Measurements from ENCODE around the gene PDIA3. TPM values are rescaled to one million over a fixed set of nuclear protein-coding genes. Genes with fewer than 3 reads are reported as not detected.

Gene PDIA3
- total RNA-seq, 4 donors from 2014 or later: 99.0 to 143 (median 132) TPM

DNA sequence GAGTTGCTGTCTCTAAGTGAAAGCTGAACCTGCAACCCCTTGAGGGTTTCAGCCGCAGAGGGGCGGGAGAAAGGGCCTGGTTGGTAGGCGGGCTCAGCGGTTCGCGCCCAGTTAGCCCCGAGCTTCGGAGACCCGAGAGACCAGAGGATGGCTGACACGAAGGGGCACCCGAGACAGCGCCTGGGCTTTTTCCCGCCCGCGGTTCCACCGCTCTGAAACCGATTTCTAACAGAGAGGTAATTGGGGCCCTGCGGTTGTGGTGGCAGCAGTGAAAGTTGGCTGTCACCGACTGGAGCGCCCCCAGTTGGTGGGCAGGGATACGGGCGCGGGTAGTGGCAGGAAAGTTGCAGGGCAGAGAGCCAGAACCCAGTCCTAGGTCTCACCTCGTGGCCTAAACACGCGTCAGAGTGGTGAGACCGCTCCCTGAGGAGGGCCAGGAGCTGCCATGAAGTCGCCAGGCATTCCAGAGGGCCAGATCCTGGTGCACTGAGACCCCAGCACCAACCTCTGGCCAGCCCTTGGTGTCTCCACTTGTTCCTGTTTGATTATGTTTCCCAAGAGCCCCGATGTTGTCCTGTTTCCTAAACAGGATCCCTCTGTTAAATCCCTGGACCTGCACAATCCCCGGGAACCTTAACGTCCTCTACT is 31.2 kb downstream of the PDIA3 start:
- ATAC-seq (ENCODE audit: low FRiP score) (peak; percentile 90), DNase-seq (ENCODE audit: low spot score) (peak; percentile 59)
- TF ChIP-seq, protein P1, sequence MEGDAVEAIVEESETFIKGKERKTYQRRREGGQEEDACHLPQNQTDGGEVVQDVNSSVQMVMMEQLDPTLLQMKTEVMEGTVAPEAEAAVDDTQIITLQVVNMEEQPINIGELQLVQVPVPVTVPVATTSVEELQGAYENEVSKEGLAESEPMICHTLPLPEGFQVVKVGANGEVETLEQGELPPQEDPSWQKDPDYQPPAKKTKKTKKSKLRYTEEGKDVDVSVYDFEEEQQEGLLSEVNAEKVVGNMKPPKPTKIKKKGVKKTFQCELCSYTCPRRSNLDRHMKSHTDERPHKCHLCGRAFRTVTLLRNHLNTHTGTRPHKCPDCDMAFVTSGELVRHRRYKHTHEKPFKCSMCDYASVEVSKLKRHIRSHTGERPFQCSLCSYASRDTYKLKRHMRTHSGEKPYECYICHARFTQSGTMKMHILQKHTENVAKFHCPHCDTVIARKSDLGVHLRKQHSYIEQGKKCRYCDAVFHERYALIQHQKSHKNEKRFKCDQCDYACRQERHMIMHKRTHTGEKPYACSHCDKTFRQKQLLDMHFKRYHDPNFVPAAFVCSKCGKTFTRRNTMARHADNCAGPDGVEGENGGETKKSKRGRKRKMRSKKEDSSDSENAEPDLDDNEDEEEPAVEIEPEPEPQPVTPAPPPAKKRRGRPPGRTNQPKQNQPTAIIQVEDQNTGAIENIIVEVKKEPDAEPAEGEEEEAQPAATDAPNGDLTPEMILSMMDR (IDR thresholded peaks at IDR 0.05): peak in 1 of 3 donors; percentile 57

DNA sequence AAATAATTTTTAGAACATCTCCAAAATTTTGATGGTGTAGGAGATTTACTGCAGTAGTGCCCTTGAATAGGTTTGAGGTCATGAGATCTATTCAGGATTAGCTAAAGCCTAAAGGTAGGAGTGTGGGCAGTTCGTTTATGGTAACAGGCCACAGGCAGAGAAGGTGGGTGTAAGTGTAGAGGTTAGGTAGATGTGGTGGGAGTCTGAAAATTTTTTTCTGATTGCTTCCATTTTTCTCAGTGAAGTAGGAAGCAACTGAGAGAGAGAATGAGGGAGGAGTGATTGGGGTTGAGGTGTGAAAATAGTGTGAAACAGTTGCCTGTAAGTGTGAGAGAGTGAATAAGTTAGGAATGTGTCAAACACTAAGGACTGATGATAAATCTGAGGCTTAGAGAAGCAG is 32.8 kb downstream of the PDIA3 start:
- TF ChIP-seq, protein P1 (IDR thresholded peaks at IDR 0.05): no peak
- DNase-seq (ENCODE audit: low spot score) (no peak), ATAC-seq (ENCODE audit: low FRiP score) (no peak)

DNA sequence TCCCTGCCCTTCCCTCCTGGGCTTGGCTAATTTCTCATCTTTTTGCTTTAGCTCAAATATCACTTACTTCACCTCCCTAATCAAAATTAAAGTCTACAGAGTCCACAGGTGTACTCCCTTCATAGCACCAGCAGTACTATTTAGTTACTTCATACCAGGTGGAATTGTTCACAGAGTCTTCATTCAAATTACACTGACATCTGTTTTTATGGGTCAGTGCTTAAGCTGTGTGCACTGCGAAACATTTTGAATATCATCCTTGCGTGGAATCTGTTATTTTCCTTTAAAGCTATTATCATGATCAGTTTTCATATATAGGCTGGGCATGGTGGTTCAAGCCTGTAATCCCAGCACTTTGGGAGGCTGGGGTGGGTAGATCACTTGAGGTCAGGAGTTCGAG is 43.2 kb downstream of the PDIA3 start:
- TF ChIP-seq, protein P1 (IDR thresholded peaks at IDR 0.05): no peak
- ATAC-seq (ENCODE audit: low FRiP score): no peak
- no peak for DNase-seq (ENCODE audit: low spot score)

DNA sequence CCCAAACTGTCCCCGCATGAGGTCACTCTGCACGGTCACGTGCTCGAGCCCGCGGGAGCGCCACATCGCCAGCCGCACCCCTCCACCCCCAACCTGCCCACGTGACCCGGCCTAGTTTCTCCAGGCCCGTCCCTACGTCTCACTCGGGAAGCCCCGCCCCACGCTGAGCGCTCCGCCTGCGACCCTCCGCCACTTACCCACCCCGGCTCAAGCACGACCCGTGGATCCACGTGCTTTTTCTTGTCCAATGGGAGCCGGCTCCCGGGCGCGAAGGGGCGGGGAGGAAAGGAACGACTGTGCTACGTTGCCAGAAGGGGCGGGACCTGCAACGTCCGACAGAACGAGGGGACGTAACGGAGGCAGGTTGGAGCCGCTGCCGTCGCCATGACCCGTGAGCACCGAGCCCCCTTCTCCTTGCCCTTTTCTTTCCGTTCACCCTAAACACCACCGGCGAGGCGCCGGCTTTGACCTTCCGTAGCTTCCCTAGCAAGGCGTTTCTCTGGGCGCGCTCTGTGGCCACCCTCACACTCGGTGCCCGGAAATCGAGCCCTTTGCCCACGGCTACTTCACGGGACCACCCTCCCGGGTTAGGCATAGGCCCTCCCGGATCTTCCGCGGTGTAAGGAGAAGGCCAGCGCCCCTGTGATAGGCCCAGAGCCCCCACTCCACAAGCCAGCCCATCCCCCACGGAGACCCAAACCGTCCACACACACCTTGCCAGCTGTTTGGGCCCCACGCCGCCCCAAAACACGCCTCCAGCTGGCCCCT is 45.9 kb downstream of the PDIA3 start, which contains the start of gene SERF2:
TSS of gene SERF2 (plus strand) at position 328 of the 768 bp plus-strand sequence. CDS start at position 385, 57 bp downstream.
- ATAC-seq (ENCODE audit: low FRiP score) (peak; percentile 98), DNase-seq (ENCODE audit: low spot score) (peak; percentile 99)
- TF ChIP-seq, protein P1 (IDR thresholded peaks at IDR 0.05): no peak

DNA sequence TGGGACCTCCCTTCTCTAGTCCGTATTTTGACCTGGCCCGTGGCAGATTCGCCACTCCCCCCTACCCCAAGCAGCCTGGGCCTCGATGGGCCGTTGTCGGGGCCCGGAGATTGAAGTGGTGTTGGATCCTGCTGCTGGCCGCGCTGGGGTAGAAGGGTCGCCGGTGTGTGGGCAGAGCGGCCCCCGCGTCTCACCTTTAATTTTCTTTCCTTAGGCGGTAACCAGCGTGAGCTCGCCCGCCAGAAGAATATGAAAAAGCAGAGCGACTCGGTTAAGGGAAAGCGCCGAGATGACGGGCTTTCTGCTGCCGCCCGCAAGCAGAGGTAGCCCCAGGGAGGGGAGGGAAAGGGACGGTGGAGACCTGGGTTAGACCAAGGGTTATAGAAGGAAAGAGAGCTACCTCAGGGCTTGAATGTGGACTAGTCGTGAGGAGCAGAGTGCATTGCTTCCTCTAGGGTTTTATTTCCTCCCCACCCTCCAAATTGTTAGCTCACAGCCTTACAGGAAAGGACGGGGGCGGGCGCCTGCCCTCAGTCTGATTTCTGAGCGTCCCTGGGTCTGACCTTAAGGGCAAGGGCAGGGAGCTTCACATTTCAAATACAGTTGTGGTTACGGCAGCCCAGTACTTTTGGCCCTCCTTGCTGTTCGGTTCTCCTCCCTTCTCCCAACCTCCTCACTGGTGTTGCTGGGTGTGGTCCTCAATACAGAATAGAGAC is 46.7 kb downstream of the PDIA3 start:
- TF ChIP-seq, protein P1 (IDR thresholded peaks at IDR 0.05): no peak
- DNase-seq (ENCODE audit: low spot score): no peak
- ATAC-seq (ENCODE audit: low FRiP score): no peak

DNA sequence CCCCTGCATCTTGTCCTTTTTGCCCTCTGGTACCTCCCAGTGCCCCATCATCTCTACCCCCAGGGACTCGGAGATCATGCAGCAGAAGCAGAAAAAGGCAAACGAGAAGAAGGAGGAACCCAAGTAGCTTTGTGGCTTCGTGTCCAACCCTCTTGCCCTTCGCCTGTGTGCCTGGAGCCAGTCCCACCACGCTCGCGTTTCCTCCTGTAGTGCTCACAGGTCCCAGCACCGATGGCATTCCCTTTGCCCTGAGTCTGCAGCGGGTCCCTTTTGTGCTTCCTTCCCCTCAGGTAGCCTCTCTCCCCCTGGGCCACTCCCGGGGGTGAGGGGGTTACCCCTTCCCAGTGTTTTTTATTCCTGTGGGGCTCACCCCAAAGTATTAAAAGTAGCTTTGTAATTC is 47.4 kb downstream of the PDIA3 start:
- TF ChIP-seq, protein P1 (IDR thresholded peaks at IDR 0.05): no peak
- DNase-seq (ENCODE audit: low spot score) (no peak), ATAC-seq (ENCODE audit: low FRiP score) (no peak)

All from omental fat pad (tissue), 4 donors.